Heart left ventricle (tissue), 16 donors: ENCODE results near the gene MAP3K4. TPM values are rescaled to one million over a fixed set of nuclear protein-coding genes. Genes with fewer than 3 reads are reported as not detected.

ENCODE experiments used
- ATAC-seq, 4 donors: fragments of 200-7000 bp; cut with Tn5 transposase; one replicate each; pipeline ENCODE4 v1.9.1; 2020 to 2022; ENCODE audit warnings: moderate library complexity in 4 of 4, mild to moderate bottlenecking in 3 of 4, moderate number of reproducible peaks in 1 of 4
- DNase-seq, 5 donors: peaks; one replicate each; pipeline ENCODE4 v3.0.0-alpha.2; 2020
- H3K27ac ChIP-seq, 12 donors: fragments of 200-600 bp; sonication (generic) in 4 of 12; one replicate each; pipeline versions ENCODE4 v1.5.0 to v1.8.0; 2016 to 2022; ENCODE audit warnings: mild to moderate bottlenecking in 2 of 12
- H3K27me3 ChIP-seq, 9 donors: fragments of 200-600 bp; sonication (generic) in 2 of 9; one replicate each; pipeline versions ENCODE4 v1.5.1 to v1.8.0; 2016 to 2022; ENCODE audit warnings: mild to moderate bottlenecking in 3 of 9
- H3K36me3 ChIP-seq, 9 donors: fragments of 200-600 bp; sonication (generic) in 2 of 9; one replicate each; pipeline versions ENCODE4 v1.5.0 to v1.8.0; 2018 to 2022; ENCODE audit warnings: mild to moderate bottlenecking in 2 of 9
- H3K4me1 ChIP-seq, 12 donors: fragments of 200-600 bp; sonication (generic) in 4 of 12; one replicate each; pipeline versions ENCODE4 v1.5.0 to v1.8.0; 2016 to 2022; ENCODE audit warnings: mild to moderate bottlenecking in 3 of 12
- H3K4me3 ChIP-seq, 12 donors: fragments of 200-600 bp; sonication (generic) in 4 of 12; one replicate each; pipeline versions ENCODE4 v1.5.0 to v1.8.0; 2017 to 2022; ENCODE audit warnings: mild to moderate bottlenecking in 9 of 12, moderate library complexity in 4 of 12
- H3K9me3 ChIP-seq, 12 donors: fragments of 200-600 bp; sonication (generic) in 4 of 12; one replicate each; pipeline versions ENCODE4 v1.5.0 to v1.8.0; 2016 to 2022; ENCODE audit warnings: mild to moderate bottlenecking in 1 of 12
- POLR2A ChIP-seq, 2 donors: fragments of 450-650 bp; IDR thresholded peaks; one replicate each; pipeline ENCODE4 v1.6.1; 2017; ENCODE audit warnings: antibody characterized with exemption in 2 of 2, mild to moderate bottlenecking in 2 of 2, moderate library complexity in 2 of 2
- WGBS, 4 donors: extraction: QIAGEN DNeasy Blood & Tissue Kit in 2 of 4; methylation state at CpG; one replicate each; pipeline versions ENCODE4 v1.1.5 to v1.1.7; 2013 to 2018; 5-methylcytosine and 5-hydroxymethylcytosine counted together
- intact Hi-C, 10 donors: fragments of 100-400 bp; cut with DNase I; formaldehyde crosslinking; loops; one replicate each; pipeline versions ENCODE4 v1.11.1 to v1.14.2; 2022
- polyA plus RNA-seq, 2 donors: library from polyadenylated mRNA; stranded (reverse); fragments of 200-250 nt; gene quantifications; one replicate each; pipeline ENCODE4 v1.2.3, GENCODE V29; 2013
- total RNA-seq, 9 donors: library from RNA; depleted of rRNA in 2 of 9; stranded (reverse); fragments of >200 nt in 2 of 9; fragmentation: NEBNext Ultra II Directional in 3 of 9; extraction: Animal tissue kit (Norgen Biotek cat#: 25700) in 3 of 9; gene quantifications; one replicate each; pipeline versions ENCODE4 v1.1.0 to v1.2.4, GENCODE V29; 2016 to 2023
- TF ChIP-seq, protein P1 (sequence below), 12 donors: fragments of 200-600 bp; sonication (generic) in 4 of 12; IDR thresholded peaks; one replicate each; pipeline versions ENCODE4 v1.5.0 to v1.8.0; 2018 to 2022; ENCODE audit warnings: antibody characterized with exemption in 12 of 12, mild to moderate bottlenecking in 5 of 12
- donor health status: ischemic (EF 13 %, LVEDD 7.1; RV severe dilation, severe dysfunction).
- donor health status: healthy with polysubstance abuse.
- donor health status: DM: no; HTN: yes; CAD: no.
- donor health status: DM: no; HTN: no; CAD: no.
- donor health status: ischemic (EF 25% LVEDD 6.9; RV normal size, moderate dysfunction).
- donor health status: ischemic (EF 25% LVEDD 5.7; RV mildly dilated, moderate dysfunction).
- donor health status: healthy.
- donor health status: DM: yes; HTN: yes; CAD: no.
- donor health status: ischemic (EF 35%, LVEDD 5.7; RV mildly dilated, moderate dysfunction).
- donor health status: nonischemic (EF 11% LVEDD 7.7; RV severe dilation, severe dysfunction).
- donor health status: DM: yes; HTN: yes; CAD: no.
- donor health status: PGD.
- donor health status: ischemic (EF 29% LVEDD 5.4; RV normal size, mild dysfunction).
- donor health status: nonischemic (EF 23%, LVEDD 6.1; RV moderate dilation, normal function).

The MAP3K4 gene
- total and polyA plus RNA-seq, 11 donors = 9.2 to 39.1 (median 28.4) TPM

DNA sequence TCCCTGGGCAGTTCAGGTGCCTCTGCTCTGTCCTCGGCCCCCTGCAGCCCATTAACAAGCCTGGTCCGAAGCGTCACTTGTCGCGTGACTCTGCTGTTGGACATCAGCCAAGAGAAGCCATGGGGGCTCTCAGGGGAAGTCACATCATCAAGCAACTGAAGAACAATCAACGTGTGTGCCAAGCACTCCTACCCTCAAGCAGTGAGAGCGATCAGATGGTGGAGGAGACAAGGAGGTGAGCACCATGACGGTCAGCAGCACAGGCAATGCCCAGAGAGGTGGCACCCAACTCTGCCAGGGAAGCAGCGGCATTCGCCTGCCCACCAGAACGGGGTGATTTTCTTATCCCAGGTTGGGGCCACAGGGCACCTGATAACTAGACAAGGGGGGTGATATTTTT is 149.6 kb downstream of the MAP3K4 start:
- no peak overlapping the region for H3K27ac ChIP-seq

DNA sequence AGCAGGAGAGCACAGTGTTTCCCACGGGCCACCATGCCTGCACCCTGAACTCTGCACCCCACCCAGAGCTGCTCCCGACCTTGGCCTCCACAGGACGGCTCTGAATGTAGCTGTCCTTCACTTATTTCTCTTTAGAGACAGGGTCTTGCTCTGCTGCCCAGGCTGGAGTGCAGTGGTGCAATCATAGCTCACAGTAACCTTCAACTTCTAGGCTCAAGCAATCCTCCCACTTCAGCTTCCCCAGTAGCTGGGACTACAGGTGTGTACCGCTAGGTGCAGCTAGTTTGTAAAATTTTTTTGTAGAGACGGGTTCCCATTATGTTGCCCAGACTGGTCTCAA is 151.4 kb downstream of the MAP3K4 start:
- peaks cover 0 to 10% (median 0%) of the 10 kb centered on the region in 12 donors for H3K4me1 ChIP-seq
- H3K27ac ChIP-seq = no peak overlapping the region
- H3K9me3 ChIP-seq = no peaks in the 10 kb centered on the region
- no peak for DNase-seq
- WGBS, 4 donors = 94 to 96% (median 95%) methylated on average over 5 of the region's 5 CpGs
- no peaks in the 10 kb centered on the region for H3K27me3 ChIP-seq
- ATAC-seq = no peak
- no peak overlapping the region for H3K4me3 ChIP-seq
- peaks cover 0 to 26% (median 0%) of the 10 kb centered on the region in 9 donors for H3K36me3 ChIP-seq
- TF ChIP-seq, protein P1, sequence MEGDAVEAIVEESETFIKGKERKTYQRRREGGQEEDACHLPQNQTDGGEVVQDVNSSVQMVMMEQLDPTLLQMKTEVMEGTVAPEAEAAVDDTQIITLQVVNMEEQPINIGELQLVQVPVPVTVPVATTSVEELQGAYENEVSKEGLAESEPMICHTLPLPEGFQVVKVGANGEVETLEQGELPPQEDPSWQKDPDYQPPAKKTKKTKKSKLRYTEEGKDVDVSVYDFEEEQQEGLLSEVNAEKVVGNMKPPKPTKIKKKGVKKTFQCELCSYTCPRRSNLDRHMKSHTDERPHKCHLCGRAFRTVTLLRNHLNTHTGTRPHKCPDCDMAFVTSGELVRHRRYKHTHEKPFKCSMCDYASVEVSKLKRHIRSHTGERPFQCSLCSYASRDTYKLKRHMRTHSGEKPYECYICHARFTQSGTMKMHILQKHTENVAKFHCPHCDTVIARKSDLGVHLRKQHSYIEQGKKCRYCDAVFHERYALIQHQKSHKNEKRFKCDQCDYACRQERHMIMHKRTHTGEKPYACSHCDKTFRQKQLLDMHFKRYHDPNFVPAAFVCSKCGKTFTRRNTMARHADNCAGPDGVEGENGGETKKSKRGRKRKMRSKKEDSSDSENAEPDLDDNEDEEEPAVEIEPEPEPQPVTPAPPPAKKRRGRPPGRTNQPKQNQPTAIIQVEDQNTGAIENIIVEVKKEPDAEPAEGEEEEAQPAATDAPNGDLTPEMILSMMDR (IDR thresholded peaks at IDR 0.05) = no peak
- no peak for TF ChIP-seq POLR2A (IDR thresholded peaks at IDR 0.05)
- intact Hi-C loops = loop anchor here in 1 of 10 donors (10.0 kb wide), 1 partner anchor 232 kb away; no protein-coding TSS in a partner anchor

More for the DNA sequence above, 149.6 kb downstream of the MAP3K4 start:
- no peaks in the 10 kb centered on the region for H3K27me3 ChIP-seq
- whole genome bisulfite sequencing, 4 donors = 55 to 64% (median 61%) methylated on average over 11 of the region's 11 CpGs
- ATAC-seq = no peak
- peaks cover 0 to 29% (median 8%) of the 10 kb centered on the region in 9 donors for H3K36me3 ChIP-seq
- H3K4me1 ChIP-seq = peaks cover 0 to 10% (median 0%) of the 10 kb centered on the region in 12 donors
- no peaks in the 10 kb centered on the region for H3K9me3 ChIP-seq
- H3K4me3 ChIP-seq = no peak overlapping the region
- intact Hi-C loops = loop anchor here in 1 of 10 donors (10.0 kb wide), 1 partner anchor 234 kb away; no protein-coding TSS in a partner anchor
- DNase-seq = no peak
- TF ChIP-seq POLR2A (IDR thresholded peaks at IDR 0.05) = no peak
- TF ChIP-seq, protein P1 (IDR thresholded peaks at IDR 0.05) = no peak

DNA sequence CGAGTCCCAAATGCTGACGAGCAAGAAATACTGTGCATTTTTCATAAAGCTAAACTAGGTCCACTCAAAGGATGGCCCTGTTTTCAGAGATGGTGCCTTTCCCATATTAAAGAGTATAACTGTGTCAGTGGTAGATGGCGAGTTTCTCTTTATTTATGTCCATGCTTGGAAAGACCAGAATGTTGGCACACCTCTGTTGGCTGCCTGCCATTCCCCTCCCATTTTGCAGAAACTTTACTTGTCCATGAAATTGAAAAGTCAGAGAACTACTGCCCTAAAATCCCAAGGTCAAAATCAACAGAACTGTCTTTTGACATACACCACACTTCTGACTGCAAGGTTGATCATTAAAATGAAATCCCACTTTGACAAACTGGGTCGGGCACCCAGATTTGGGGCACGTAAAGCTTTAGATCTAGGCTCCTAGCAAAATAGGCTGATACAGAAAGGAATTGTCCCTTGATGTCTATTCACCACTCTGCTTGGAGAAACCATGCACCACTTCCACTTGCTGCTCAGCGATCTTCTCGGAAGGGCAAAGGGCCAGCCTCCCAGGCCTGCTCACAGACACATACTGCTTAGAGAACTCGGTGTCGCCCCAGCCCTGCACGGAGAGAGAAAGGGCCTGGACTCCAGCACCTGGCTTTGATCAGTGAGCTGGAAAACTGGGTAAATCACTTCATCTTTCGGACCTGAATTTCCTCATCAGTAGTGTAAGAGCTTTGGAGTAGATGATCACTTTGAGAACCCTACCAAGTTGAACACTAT is 152.3 kb downstream of the MAP3K4 start:
- intact Hi-C loops = loop anchor here in 1 of 10 donors (10.0 kb wide), 1 partner anchor 231 kb away; no protein-coding TSS in a partner anchor
- TF ChIP-seq, protein P1 (IDR thresholded peaks at IDR 0.05) = no peak
- TF ChIP-seq POLR2A (IDR thresholded peaks at IDR 0.05) = no peak

DNA sequence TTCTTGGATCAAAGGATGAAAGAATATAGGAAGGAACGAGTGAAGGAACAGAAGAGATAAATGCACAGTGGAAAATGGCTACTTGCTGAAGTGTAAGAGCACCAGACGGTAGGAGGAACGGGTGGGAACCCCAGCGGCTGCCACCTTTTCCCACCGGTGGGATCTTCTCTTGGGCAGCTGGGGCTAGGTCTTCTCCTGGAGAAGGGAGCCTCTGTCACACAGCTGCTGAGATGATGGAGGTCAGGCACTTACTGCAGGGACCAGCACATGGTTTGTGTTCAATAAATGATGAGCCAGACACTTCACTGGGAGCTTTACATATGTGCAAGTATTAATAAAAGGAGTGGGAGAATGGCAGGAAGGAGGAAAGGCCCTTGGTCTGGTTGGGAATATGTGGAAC is 158.6 kb downstream of the MAP3K4 start:
- TF ChIP-seq, protein P1 (IDR thresholded peaks at IDR 0.05) = no peak
- no peak for TF ChIP-seq POLR2A (IDR thresholded peaks at IDR 0.05)
- intact Hi-C loops = loop anchor here in 8 of 10 donors (5.0 to 10.0 kb wide), 3 partner anchors 215 to 227 kb away; no protein-coding TSS in a partner anchor
- Histone ChIP-seq H3K27ac (no peak overlapping the region), H3K36me3 (peaks cover 0 to 33% (median 4%) of the 10 kb centered on the region in 9 donors), H3K4me1 (peaks cover 0 to 3% (median 0%) of the 10 kb centered on the region in 12 donors), H3K4me3 (no peak overlapping the region), H3K27me3 (no peaks in the 10 kb centered on the region), H3K9me3 (no peaks in the 10 kb centered on the region)
- ATAC-seq (no peak), DNase-seq (no peak)
- WGBS, 4 donors = 91 to 95% (median 95%) methylated on average over 5 of the region's 5 CpGs

More for the DNA sequence above, 152.3 kb downstream of the MAP3K4 start:
- Histone ChIP-seq H3K9me3 (no peaks in the 10 kb centered on the region), H3K4me3 (no peak overlapping the region), H3K36me3 (peaks cover 0 to 25% (median 3%) of the 10 kb centered on the region in 9 donors), H3K27ac (no peak overlapping the region), H3K4me1 (peaks cover 0 to 10% (median 0%) of the 10 kb centered on the region in 12 donors), H3K27me3 (no peaks in the 10 kb centered on the region)
- no peak for ATAC-seq
- no peak for DNase-seq
- whole genome bisulfite sequencing, 4 donors = 89 to 96% (median 95%) methylated on average over 11 of the region's 11 CpGs
